Thyroid gland (tissue), 4 donors: ENCODE results near the gene GARRE1.

Experiments used
- CTCF ChIP-seq, 6 experiments: fragments of 200-600 bp in 3 of 6; fragments of 450-650 bp in 3 of 6; sonication (generic) in 3 of 6; IDR thresholded peaks; one replicate each; pipeline ENCODE4 v1.5.1; 2016 to 2019; ENCODE audit warnings: antibody characterized with exemption in 6 of 6, mild to moderate bottlenecking in 2 of 6, inconsistent platforms in 1 of 6, moderate library complexity in 1 of 6
- POLR2A ChIP-seq, 2 donors: fragments of 450-650 bp; IDR thresholded peaks; one replicate each; pipeline ENCODE4 v1.6.1; 2017; ENCODE audit warnings: antibody characterized with exemption in 2 of 2, mild to moderate bottlenecking in 2 of 2, moderate library complexity in 1 of 2

GRCh38 chr19:34213283-34213682, 41.1 kb upstream of the GARRE1 start:
- no peak for TF ChIP-seq CTCF (IDR thresholded peaks at IDR 0.05)
- TF ChIP-seq POLR2A (IDR thresholded peaks at IDR 0.05): no peak
